Smooth muscle cell (in vitro differentiated cells): ENCODE results near the gene TTC12. TPM values are rescaled to one million over a fixed set of nuclear protein-coding genes. Genes with fewer than 3 reads are reported as not detected.

Experiments
- polyA plus RNA-seq: library from polyadenylated mRNA; unstranded; fragments of >200 nt; fragmentation: Nextera tagmentation; extraction: Ambion mirVana; gene quantifications from 2 replicates; pipeline ENCODE4 v1.2.1, GENCODE V29; 2016
- total RNA-seq: library from RNA; depleted of rRNA; stranded (reverse); fragments of >200 nt; gene quantifications from 2 replicates; pipeline ENCODE4 v1.2.3, GENCODE V29; 2014

TTC12 gene
- total and polyA plus RNA-seq, 2 experiments from 2014 or later: 5.8 to 8.8 TPM

Other genes with a start within 250 kb of the TTC12 start
- gene ANKK1, start 73.2 kb downstream of the TTC12 start, total RNA-seq: 0.13 TPM in 1 of 2 replicates, not detected in the other
- 0.74 TPM in 1 of 2 replicates, not detected in the other for gene ANKK1, start 73.2 kb downstream of the TTC12 start, polyA plus RNA-seq
- 0.58 and 0.72 TPM in 2 replicates for gene DRD2, start 160.8 kb downstream of the TTC12 start, total RNA-seq
- 0.57 and 2.5 TPM in 2 replicates for gene DRD2, start 160.8 kb downstream of the TTC12 start, polyA plus RNA-seq